ENCODE measurements around the gene ABHD3. TPM values are rescaled to one million over a fixed set of nuclear protein-coding genes. Genes with fewer than 3 reads are reported as not detected.
"Not testable (repeated sequence)": the region's sequence is repeated elsewhere in the genome, so short reads cannot be mapped to it uniquely, and the experiment has no call there.

ABHD3 gene
- total RNA-seq, 1 donor from 2014 or later, result 50.5 TPM

DNA sequence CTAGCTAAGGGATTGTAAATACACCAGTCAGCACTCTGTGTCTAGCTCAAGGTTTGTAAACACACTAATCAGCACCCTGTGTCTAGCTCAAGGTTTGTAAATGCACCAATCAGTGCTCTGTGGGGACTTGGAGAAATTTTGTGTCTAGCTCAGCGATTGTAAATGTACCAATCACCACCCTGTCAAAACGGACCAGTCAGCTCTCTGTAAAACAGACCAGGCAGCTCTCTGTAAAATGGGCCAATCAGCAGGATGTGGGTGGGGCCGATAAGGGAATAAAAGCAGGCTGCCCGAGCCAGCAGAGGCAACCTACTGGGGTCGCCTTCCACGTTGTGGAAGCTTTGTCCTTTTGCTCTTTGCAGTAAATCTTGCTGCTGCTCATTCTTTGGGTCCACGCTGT is 2.6 kb upstream of the ABHD3 start:
- intact Hi-C loops (cut with micrococcal nuclease), result not testable (repeated sequence)

DNA sequence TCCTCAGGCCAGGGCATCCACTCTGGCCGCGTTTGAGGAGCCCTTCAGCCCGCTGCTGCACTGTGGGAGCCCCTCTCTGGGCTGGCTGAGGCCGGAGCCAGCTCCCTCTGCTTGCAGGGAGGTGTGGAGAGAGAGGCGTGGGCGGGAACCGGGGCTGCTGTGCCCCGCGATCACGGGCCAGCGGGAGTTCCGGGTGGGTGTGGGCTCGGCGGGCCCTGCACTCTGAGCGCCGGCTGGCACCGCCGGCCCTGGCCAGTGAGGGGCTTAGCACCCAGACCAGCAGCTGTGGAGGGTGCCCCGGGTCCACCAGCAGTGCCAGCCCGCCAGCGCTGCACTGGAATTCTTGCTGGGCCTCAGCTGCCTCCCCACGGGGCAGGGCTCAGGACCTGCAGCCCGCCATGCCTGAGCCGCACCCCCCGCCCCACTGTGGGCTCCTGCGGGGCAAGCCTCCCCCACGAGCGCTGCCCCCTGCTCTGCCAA is 1.9 kb upstream of the ABHD3 start:
- intact Hi-C loops (cut with micrococcal nuclease), result no loop called here

DNA sequence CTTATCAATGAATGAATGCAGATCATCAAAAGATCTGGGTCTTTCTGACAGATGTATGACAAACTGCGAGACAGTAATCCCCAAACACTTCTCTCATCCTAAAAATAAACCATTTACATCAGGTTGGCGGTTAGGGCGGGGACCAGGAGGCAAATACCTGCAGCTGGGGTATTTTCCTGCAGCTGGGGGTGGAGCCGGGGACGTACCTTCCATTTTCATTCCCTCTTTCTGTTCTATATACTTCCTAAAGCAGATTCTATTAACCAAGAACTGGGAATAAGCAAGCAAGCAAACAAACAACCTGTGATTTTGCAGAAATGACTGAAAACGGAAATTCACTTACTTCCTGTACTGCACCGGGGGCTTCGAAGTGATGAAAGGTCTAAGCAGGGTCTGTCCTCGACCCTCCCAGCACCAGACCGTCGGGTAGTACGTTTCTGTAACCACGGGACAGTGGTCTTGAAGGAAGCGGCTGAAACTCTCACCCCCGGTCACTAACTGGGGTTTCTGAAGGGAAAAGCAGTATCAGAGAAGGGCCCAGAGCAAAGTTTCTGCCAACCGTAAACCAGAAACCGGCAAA is 1.2 kb downstream of the ABHD3 start:
- intact Hi-C loops (cut with micrococcal nuclease), result no loop called here

DNA sequence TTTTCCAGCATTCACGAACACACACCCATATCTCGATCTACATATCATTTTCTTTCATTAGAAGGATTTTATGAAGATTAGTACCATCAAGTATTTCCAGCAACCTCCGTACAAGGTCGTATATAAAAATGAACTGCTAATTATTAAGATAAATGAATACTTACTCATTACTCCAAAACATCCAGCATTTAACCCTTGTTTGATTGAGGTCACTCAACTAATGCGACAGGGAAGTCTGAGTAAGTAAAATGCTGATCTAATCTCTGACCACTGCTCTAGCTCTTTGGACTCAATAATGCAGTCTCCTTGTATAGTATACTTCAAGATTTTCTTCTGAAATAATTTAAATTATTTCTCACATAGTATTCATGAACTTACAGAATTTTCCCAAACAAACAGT is 2.0 kb downstream of the ABHD3 start:
- intact Hi-C loops (cut with micrococcal nuclease), result no loop called here

DNA sequence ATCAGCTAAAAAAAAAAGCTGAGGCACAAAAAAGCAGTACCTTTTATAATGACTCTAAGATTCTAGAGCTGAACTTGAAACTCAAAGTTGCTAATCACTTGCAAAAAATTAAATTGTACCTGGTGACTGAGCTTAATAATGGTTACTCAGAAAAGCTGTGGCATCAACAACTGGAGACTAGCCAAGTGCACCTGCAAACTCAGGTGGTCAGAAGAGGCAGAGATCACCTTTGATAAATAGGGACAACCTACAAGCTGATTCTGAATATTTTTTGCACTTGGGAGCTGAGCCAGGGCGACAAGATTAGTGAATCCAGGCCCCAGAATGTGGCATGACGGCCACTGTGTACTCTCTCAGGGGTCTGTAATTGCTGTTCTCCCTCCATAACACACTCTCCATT is 3.0 kb downstream of the ABHD3 start:
- intact Hi-C loops (cut with micrococcal nuclease), result no loop called here

DNA sequence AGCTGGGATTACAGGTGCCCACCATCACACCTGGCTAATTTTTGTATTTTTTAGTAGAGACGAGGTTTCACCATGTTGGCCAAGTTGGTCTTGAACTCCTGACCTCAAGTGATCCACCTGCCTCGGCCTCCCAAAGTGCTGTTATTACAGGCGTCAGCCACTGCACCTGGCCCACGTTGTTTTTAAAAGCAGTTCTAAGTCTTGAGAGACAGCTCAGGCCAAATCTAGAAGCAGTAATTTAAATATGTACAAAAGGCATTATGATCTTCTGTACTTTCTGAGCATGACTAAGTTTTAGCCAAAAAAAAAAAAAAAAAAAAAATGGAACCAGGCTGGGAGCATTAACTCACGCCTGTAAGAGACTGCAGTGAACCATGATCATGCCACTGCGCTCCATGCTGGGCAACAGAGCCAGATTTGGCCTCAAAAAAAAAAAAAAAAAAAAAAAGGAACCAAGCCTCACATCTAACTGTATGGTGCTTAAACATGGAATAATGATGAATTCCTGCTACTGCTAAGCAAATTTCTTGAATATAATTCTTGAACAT is 4.0 kb downstream of the ABHD3 start:
- intact Hi-C loops (cut with micrococcal nuclease), result no loop called here

DNA sequence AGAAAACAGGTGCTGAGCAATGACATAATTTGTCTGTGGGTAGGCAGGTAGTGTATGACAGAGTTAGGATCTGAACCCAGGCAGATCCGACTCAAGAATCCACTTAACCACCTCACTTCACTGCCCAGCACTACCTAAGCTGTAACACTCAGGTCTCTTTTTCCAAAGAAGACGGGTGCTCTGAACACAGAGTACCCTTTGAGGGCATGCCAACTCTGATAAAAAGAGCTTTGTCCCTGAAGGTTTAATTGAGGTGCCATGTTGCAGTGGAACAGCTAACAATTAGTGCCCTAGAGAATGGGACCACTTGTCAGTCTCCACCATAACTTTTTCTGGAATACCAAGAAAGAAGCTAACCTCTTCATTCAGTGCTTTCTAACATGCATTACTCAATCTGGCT is 11.3 kb downstream of the ABHD3 start:
- intact Hi-C loops (cut with micrococcal nuclease), result no loop called here

DNA sequence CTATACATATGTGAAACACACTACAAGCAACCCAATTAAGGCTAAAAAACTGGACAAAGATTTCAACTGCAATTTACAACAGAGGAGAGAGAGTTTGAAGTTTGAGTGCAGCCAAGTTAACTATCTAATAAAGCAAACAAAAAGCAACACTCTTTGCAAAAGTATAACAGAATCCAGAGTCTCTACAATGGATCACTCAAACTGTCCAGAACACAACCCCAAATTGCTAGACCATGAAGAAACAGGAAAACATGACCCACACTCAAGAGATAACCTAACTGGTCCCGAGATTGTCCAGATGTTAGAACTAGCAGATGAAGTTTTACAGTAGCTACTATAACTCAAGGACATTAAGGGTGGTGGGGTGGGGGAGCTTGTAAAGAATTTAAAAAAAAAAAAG is 14.8 kb downstream of the ABHD3 start:
- intact Hi-C loops (cut with micrococcal nuclease), result no loop called here

DNA sequence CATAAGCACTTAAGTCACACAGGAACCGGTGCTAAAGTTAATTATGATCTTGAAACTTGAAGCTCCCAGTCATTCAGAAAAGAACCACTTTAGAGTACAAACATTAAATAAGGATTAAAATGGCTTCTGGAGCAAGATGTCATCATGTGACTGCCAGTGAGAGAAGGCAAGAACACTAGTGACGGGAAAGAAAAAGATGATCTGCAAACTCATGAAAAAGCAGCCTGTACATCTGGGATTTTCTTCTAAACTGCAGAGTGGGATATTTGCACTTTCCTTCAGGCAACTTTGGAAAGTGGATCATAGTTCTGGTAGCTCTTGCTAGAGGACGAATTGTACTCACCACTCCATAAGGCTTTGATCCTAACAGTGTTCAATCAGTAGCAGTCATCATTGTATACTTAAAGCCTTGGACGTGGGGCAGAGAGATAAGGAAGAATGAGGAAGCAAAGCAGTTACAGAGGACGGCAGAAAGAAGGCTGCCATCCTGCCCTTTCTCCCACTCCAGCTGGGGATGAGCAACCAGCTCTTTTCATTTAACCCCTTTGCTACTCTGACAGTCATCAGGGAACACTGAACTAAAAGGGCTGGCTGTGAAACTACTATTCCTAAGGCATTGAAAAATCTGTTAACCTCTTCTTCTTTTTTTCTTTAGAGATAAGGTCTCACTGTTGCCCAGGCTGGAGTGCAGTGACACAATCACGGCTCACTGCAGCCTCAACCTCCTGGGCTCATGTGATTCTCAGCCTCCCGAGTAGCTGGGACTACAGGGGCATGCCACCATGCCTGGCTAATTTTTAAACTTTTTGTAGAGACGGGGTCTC is 18.1 kb downstream of the ABHD3 start:
- intact Hi-C loops (cut with micrococcal nuclease), result no loop called here

DNA sequence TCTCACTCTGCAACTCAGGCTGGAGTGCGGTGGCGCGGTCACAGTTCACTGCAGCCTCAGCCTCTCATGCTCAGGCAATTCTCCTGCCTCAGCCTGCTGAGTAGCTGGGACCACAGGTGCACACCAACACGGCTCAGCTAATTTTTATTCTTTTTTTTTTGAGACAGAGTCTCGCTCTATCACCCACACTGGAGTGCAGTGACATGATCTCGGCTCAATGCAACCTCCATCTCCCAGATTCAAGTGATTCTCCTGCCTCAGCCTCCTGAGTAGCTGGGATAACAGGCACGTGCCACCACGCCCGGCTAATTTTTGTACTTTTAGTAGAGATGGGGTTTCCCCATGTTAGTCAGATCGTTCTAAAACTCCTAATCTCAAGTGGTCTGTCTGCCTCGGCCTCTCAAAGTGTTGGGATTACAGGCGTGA is 19.0 kb downstream of the ABHD3 start:
- intact Hi-C loops (cut with micrococcal nuclease), result not testable (repeated sequence)

DNA sequence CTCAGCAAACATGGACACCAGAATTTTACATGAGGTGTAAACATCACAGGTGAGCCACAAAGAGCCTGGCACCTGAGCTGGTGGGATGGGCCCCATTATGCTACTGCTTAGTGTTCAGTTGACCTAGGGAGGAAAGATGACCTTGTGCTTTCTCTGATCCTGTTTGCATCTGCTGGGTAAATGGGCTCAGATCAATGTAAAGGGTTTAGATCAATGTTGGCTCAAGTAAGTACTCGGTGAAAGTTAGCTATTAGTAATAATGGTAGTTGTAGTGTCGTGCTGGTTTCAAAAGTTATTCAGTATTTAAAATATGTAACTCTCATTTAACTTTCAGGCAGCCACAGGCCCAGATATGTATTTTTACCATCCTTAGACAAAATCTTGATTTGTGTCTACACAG is 19.8 kb downstream of the ABHD3 start:
- intact Hi-C loops (cut with micrococcal nuclease), result loop anchor here (5.0 kb wide), 1 partner anchor 168 kb away; no protein-coding TSS in a partner anchor

DNA sequence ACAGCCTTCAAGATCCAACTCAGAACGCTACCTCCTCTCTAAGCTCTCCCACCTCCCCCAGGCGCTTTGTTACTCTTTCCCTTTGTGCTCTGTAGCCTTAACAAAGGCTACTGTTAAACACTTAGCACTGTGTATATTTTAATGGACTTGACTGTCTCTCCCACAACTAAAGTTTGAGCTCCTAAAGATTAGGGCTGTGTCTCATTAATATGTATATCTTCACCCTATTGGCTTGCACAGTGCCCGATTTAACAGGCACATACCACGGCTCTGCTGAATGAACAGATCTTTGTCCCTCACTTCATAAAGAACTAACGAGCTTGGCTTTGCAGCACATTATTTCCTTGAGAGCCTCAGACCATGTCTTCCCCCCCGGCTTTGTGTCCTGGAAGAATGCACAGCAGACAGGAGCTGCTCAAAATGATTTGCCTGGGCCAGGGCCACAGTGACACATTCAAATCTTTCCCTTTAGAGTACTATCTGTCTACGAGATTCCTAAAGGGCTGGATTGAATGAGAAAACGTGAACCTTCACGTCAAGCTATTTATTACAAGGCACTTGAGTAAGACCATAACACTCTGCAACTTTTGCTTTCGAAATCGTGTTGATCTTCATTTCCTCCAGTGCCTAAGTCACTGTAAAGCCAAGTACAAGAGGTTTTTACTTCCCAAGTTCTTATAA is 22.1 kb downstream of the ABHD3 start:
- intact Hi-C loops (cut with micrococcal nuclease), result loop anchor here (1.0 to 5.0 kb wide), 4 partner anchors 22 to 170 kb away; partner anchors contain the start of genes ABHD3, MIB1 and SNRPD1

DNA sequence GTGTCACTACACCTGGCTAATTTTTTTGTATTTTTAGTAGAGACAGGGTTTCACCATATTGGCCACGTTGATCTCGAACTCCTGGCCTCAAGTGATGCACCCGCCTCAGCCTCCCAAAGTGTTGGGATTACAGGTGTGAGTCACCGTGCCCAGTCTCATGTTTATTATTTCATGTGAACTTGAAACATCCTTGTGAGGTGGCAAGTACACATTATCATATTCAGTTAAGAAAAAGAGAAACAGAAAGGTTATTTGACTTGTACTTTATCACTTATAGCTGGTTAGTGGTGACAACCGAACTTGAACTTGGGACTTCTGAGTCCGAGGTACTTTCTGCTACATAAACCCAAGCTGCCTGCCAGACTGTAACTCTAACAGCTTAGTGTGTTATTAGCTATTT is 24.4 kb downstream of the ABHD3 start:
- intact Hi-C loops (cut with micrococcal nuclease), result loop anchor here (5.0 kb wide), 1 partner anchor 172 kb away; no protein-coding TSS in a partner anchor

DNA sequence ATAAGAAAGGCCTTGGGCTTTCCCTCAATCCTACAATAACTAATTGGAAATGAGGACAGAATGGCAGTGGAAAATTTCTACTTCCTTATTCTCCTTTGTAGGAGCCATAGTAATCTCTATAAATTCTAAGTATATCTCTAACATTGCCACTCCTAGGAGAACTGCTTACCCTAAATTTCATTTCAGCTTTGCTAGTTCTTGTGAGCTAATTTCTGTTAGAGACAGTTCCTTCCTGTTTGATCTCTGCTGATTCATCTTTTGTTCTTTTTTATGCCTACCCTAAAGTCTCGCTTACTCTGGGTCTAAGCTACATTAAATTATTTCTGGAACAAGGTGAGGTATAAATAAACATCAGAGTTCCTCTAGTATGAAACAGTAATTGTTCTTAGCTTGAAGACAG is 25.7 kb downstream of the ABHD3 start:
- intact Hi-C loops (cut with micrococcal nuclease), result loop anchor here (2.0 kb wide), 1 partner anchor 68 kb away; no protein-coding TSS in a partner anchor

DNA sequence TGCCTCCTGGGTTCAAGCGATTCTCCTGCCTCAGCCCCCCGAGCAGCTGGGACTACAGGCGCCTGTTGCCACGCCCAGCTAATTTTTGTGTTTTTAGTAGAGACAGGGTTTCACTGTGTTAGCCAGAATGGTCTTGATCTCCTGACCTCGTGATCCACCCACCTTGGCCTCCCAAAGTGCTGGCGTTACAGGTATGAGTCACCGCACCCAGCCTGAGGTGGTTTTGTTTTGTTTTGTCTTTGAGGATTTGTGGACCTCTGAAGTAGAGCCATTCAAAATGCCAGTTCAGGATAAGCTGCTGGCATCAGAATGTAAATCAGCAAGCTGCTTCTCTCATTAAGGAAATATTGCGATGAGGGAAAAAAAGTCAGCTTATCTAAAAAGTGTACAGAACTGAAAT is 29.2 kb downstream of the ABHD3 start:
- intact Hi-C loops (cut with micrococcal nuclease), result not testable (repeated sequence)

DNA sequence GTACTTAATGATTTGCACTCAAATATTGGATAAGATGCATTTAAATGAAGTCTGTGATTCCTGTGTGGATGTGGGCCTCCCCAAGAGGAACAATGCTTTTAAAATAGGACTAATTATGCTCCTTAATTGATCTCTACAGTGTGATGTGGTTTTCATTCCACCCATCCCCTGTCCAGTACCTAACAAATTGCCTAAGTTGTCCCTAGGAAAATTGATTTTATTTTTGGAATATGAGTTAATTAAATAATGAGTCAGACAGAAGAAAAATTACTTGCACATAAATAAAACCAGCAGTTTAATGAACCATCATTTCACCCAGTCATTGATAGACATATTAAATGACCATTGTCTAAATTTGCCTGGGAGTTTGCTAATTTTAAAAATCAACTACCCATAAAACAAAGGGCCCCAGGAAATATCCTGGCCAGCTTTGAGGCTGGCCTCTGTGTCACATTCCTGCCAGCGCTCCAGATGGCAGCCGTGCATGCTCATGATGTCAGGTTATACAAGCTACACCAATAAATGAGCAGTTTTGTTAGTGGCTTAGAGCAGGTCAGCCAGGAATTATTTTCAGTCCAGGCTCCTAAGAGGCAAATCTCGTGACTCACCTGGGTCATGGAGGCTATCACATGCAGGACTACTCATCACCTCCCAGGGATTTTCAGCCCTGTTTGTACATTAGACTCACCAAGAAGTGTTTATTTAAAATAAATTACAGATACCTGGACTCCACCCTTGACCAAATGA is 31.9 kb downstream of the ABHD3 start:
- intact Hi-C loops (cut with micrococcal nuclease), result no loop called here

DNA sequence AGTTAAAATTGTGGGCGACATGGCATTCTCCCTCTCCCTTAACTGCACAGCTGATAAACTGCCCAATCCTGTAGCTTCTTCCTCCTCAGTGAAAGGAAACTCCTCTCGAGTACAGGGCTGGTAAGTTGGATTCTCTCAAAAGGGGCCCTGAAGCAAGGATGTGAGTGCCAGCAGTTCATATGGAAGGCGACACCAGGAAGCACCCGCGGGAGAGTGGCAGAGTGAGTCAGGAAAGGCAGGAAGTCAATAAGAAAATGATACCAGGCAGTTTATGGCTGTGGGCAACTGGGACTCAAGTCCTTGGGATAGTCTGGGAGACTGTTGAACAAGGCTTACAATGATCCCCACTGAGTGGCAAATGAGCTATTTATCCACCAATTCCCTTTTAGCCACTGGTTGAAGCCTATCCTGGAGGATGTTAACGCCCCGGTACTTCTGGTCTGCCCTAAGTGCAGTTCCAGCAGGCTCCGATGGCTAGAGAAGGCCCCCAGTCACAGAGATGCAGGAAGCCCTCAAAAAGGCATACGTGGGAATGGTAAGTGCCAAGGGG is 34.8 kb downstream of the ABHD3 start:
- intact Hi-C loops (cut with micrococcal nuclease), result no loop called here

DNA sequence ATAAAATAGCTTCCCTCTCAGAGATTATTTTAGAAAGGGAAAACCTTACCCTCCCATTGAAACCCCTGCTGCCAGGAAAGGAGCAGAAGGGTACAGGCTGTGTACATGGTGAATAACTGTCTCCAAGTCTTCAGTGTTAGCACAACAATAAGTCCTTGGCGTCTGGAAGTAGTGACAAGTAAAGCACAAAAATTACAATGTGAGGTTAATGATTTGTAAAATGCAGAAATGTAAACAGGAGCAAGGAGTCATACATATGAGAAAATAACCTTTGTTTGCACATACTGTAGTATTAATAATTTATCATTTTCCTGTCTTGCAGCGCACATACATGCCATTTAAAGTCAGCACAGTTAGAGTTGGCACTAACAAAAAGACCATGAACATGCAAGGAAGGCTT is 40.5 kb downstream of the ABHD3 start:
- intact Hi-C loops (cut with micrococcal nuclease), result no loop called here

DNA sequence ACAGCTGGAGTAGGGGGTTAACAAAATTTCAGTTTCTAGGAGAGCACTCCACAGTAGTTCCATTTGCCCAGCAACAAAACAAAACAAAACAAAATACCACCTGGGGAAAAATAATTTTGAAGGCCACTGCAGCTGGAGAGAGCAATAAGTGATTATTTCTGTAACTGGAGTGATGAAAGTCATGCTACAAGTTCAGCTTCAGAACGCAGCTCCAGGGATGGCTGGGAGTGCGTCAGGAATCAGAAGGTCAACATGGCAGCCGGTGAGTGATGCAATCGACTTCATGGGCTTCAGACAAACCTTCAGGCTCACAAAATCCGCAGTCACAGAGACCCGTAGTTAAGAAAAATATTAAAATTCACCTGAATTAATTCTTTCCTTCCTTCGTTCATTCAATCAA is 41.0 kb downstream of the ABHD3 start:
- intact Hi-C loops (cut with micrococcal nuclease), result no loop called here

DNA sequence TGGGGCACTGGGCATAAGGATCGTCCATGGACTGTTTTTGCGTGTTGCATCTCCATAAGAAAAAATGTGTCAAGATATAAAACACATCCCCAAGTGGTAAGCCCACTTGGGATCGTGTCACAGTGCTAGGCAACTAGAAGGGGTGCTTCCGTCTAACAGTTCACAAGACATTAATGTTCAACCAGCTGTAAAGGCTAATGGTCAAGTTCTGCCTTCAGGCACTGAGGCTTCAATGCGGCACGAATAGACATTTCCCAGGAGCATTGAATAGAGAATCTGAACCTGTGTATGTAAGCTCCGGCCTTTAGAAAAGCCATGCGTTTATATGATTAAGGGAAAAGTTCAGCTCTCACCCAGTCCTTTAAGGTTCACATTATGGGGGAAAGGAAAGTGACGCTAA is 42.0 kb downstream of the ABHD3 start:
- intact Hi-C loops (cut with micrococcal nuclease), result no loop called here

DNA sequence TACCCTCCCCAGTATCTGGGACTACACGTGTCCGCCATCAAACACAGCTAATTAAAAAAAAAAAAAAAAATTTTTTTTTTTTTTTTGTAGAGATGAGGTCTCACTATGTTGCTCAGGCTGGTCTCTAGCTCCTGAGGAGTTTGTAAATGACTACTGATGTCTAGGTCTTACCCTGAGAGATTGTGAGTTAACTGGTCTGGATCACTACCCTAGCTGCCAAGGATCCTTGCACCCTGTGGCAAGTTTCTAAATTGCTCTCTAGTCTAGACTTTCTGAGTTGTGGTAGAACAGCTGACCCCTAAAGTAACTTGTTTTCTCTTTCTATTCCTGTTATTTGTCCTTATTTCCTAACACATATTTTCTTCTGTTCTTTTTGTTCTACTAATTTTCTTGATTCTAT is 44.5 kb downstream of the ABHD3 start:
- intact Hi-C loops (cut with micrococcal nuclease), result no loop called here
